DND-41 (cell line): ENCODE results near the gene KRT86.

Source experiments
- CTCF ChIP-seq: IDR thresholded peaks from 2 replicates; pipeline ENCODE4 v1.5.1; 2012; ENCODE audit warnings: borderline replicate concordance, low read length, moderate library complexity, mild to moderate bottlenecking; ENCODE audit not compliant: poor library complexity, severe bottlenecking; ENCODE audit errors: extremely low read depth
- EZH2 ChIP-seq: IDR thresholded peaks from 3 replicates; pipeline ENCODE4 v1.6.1; 2012; ENCODE audit warnings: borderline replicate concordance, low read depth, mild to moderate bottlenecking, moderate library complexity, low read length, inconsistent platforms; ENCODE audit not compliant: severe bottlenecking

- no peak for TF ChIP-seq CTCF
- TF ChIP-seq EZH2, result no peak
These were observed 69.7 kb downstream of the KRT86 start for GRCh38 chr12:52344111-52344510.
